HCT116 (cell line): ENCODE results near the gene EIF3B. TPM values are rescaled to one million over a fixed set of nuclear protein-coding genes. Genes with fewer than 3 reads are reported as not detected.

Source experiments
- ATAC-seq: fragments of 200-7000 bp; cut with Tn5 transposase; 2 replicates; pipeline ENCODE4 v1.9.1; 2020; ENCODE audit warnings: mild to moderate bottlenecking, moderate library complexity
- BruUV-seq: library from RNA; stranded (reverse); fragments of 400-500 nt; replicated peaks from 2 replicates; lab custom pipeline; 2021; lab: Mats Ljungman, UMichigan
- CTCF ChIA-PET: fragments of 300-600 bp; sonication (Branson Sonifier 250); formaldehyde crosslinking; loops from one replicate; lab custom pipeline; 2021; ENCODE audit warnings: antibody characterized with exemption; lab: Charles Lee
- POLR2A ChIA-PET: fragments of 300-600, 350-600 bp; sonication (Branson Sonifier 250); formaldehyde crosslinking; loops from one replicate; lab custom pipeline; 2021; ENCODE audit warnings: antibody characterized with exemption; lab: Charles Lee
- RAD21 ChIA-PET, 2 experiments: fragments of 300-600 bp; sonication (Branson Sonifier 250); formaldehyde crosslinking; loops; one replicate each; lab custom pipeline; 2023; ENCODE audit warnings: low total read pairs in 2 of 2; ENCODE audit not compliant: uncharacterized antibody in 2 of 2, unreplicated experiment in 2 of 2, low non-redundant PET in 1 of 2; lab: Charles Lee
- DNase-seq: peaks from one replicate; pipeline ENCODE4 v3.0.0-alpha.2; 2010; ENCODE audit warnings: low read depth, low spot score
- H2AFZ ChIP-seq: fragments of 200-600 bp; shearing (Covaris generic), sonication (generic); 2 replicates; pipeline ENCODE4 v1.6.1; 2017; ENCODE audit warnings: low read depth, mixed run types, mixed read lengths, antibody characterized with exemption, low read length; ENCODE audit not compliant: poor library complexity, severe bottlenecking
- H3K27ac ChIP-seq: 2 replicates; pipeline ENCODE4 v1.5.1; 2012; ENCODE audit warnings: low read depth, low read length
- H3K27me3 ChIP-seq: fragments of 200-600 bp; sonication (generic); 2 replicates; pipeline ENCODE4 v1.6.1; 2016; ENCODE audit warnings: mixed run types, low read length, mixed read lengths; ENCODE audit not compliant: insufficient read depth
- H3K36me3 ChIP-seq, 2 experiments: fragments of 200-500 bp in 1 of 2; fragments of 200-600 bp in 1 of 2; sonication (Bioruptor generic) in 1 of 2; sonication (generic) in 1 of 2; 2 replicates each; pipeline versions ENCODE4 v1.5.1 to v1.6.1; 2014 to 2016; ENCODE audit warnings: low read length in 2 of 2, inconsistent platforms in 1 of 2, mixed read lengths in 1 of 2, mixed run types in 1 of 2; ENCODE audit not compliant: insufficient read depth in 2 of 2, control insufficient read depth in 1 of 2
- H3K4me1 ChIP-seq, 2 experiments: fragments of 200-600 bp in 1 of 2; sonication (generic) in 1 of 2; 2 replicates each; pipeline versions ENCODE4 v1.5.1 to v1.6.1; 2012 to 2017; ENCODE audit warnings: low read length in 2 of 2, inconsistent platforms in 1 of 2, mild to moderate bottlenecking in 1 of 2, mixed read lengths in 1 of 2, mixed run types in 1 of 2, moderate library complexity in 1 of 2; ENCODE audit not compliant: insufficient read depth in 2 of 2, control insufficient read depth in 1 of 2
- H3K4me2 ChIP-seq: fragments of 200-600 bp; sonication (generic); 2 replicates; pipeline ENCODE4 v1.6.1; 2017; ENCODE audit warnings: mixed run types, low read length, mixed read lengths
- H3K4me3 ChIP-seq, 2 experiments: fragments of 200-600 bp in 1 of 2; sonication (generic) in 1 of 2; replicated peaks in 1 of 2; 2 replicates each; pipeline ENCODE4 v1.5.1; 2011 to 2016; ENCODE audit warnings: low read length in 2 of 2, control low read depth in 1 of 2, low read depth in 1 of 2, mild to moderate bottlenecking in 1 of 2, mixed read lengths in 1 of 2, mixed run types in 1 of 2
- H3K79me2 ChIP-seq: fragments of 200-600 bp; sonication (generic); 2 replicates; pipeline ENCODE4 v1.6.1; 2017; ENCODE audit warnings: mild to moderate bottlenecking, mixed run types, low read length, moderate library complexity, mixed read lengths; ENCODE audit not compliant: insufficient read depth
- H3K9ac ChIP-seq: fragments of 200-600 bp; sonication (generic); 2 replicates; pipeline ENCODE4 v1.6.1; 2016; ENCODE audit warnings: low read length, mixed read lengths
- H3K9me2 ChIP-seq: fragments of 200-600 bp; sonication (generic), shearing (Covaris generic); 2 replicates; pipeline ENCODE4 v1.6.1; 2017; ENCODE audit warnings: mixed run types, mild to moderate bottlenecking, moderate library complexity; ENCODE audit not compliant: insufficient read depth
- H3K9me3 ChIP-seq, 2 experiments: fragments of 200-500 bp in 1 of 2; fragments of 200-600 bp in 1 of 2; sonication (Bioruptor generic) in 1 of 2; sonication (generic) in 1 of 2; 2 replicates each; pipeline ENCODE4 v1.6.1; 2014 to 2017; ENCODE audit warnings: low read length in 2 of 2, mixed read lengths in 2 of 2, inconsistent platforms in 1 of 2, low read depth in 1 of 2, mild to moderate bottlenecking in 1 of 2, mixed run types in 1 of 2, moderate library complexity in 1 of 2; ENCODE audit not compliant: control insufficient read depth in 1 of 2, insufficient read depth in 1 of 2
- H4K20me1 ChIP-seq: fragments of 200-600 bp; sonication (generic), shearing (Covaris generic); 2 replicates; pipeline ENCODE4 v1.6.1; 2017; ENCODE audit warnings: mixed run types, mild to moderate bottlenecking, moderate library complexity; ENCODE audit not compliant: insufficient read depth
- CBX3 ChIP-seq: IDR thresholded peaks from 2 replicates; pipeline ENCODE4 v1.6.1; 2012; ENCODE audit warnings: low read depth
- CEBPB ChIP-seq: IDR thresholded peaks from 2 replicates; pipeline ENCODE4 v1.6.1; 2012; ENCODE audit warnings: low read depth
- EGR1 ChIP-seq: IDR thresholded peaks from 2 replicates; pipeline ENCODE4 v1.6.1; 2012; ENCODE audit warnings: low read depth
- EZH2 ChIP-seq: fragments of 200-600 bp; sonication (generic); IDR thresholded peaks from 2 replicates; pipeline ENCODE4 v1.6.1; 2017; ENCODE audit warnings: antibody characterized with exemption, mixed run types
- FOSL1 ChIP-seq: IDR thresholded peaks from 2 replicates; pipeline ENCODE4 v1.6.1; 2012; ENCODE audit warnings: low read depth
- MAX ChIP-seq: IDR thresholded peaks from 2 replicates; pipeline ENCODE4 v1.6.1; 2012
- SIN3A ChIP-seq: IDR thresholded peaks from 2 replicates; pipeline ENCODE4 v1.6.1; 2012; ENCODE audit warnings: low read depth
- SP1 ChIP-seq: IDR thresholded peaks from 2 replicates; pipeline ENCODE4 v1.6.1; 2012; ENCODE audit warnings: low read depth
- TCF7L2 ChIP-seq: IDR thresholded peaks from 2 replicates; pipeline ENCODE4 v1.7.0; 2011; ENCODE audit warnings: borderline replicate concordance, inconsistent platforms; ENCODE audit not compliant: insufficient read depth, insufficient read length; ENCODE audit errors: extremely low read depth
- ZBTB33 ChIP-seq: IDR thresholded peaks from 2 replicates; pipeline ENCODE4 v1.6.1; 2011; ENCODE audit warnings: mild to moderate bottlenecking, low read length, moderate library complexity; ENCODE audit not compliant: insufficient replicate concordance; ENCODE audit errors: extremely low read depth
- ZFX ChIP-seq: fragments of 450-650 bp; IDR thresholded peaks from 2 replicates; pipeline ENCODE4 v1.6.1; 2017
- intact Hi-C: fragments of 100-400 bp; cut with micrococcal nuclease; formaldehyde crosslinking; loops from 2 replicates; pipeline ENCODE4 v1.10.0; 2022
- total RNA-seq: library from RNA; stranded (reverse); gene quantifications from one replicate; pipeline ENCODE4 v1.2.1, GENCODE V29; 2021; ENCODE audit not compliant: unreplicated experiment
- TF ChIP-seq, protein P1 (sequence below), 3 experiments: fragments of 200-600 bp in 1 of 3; sonication (generic) in 1 of 3; IDR thresholded peaks in 2 of 3; conservative IDR thresholded peaks in 1 of 3; 2 replicates each; pipeline ENCODE4 v1.5.1; 2012 to 2017; ENCODE audit warnings: low read depth in 2 of 3, low read length in 2 of 3, antibody characterized with exemption in 1 of 3, borderline replicate concordance in 1 of 3, control low read depth in 1 of 3, mild to moderate bottlenecking in 1 of 3, mixed read lengths in 1 of 3, mixed run types in 1 of 3, moderate library complexity in 1 of 3; ENCODE audit not compliant: insufficient read depth in 1 of 3
- TF ChIP-seq, protein P2 (sequence below): IDR thresholded peaks from 2 replicates; pipeline ENCODE4 v1.6.1; 2012; ENCODE audit warnings: low read depth

The EIF3B gene
- total RNA-seq, 1 experiment from 2014 or later = 324 TPM

- TF ChIP-seq, protein P1, sequence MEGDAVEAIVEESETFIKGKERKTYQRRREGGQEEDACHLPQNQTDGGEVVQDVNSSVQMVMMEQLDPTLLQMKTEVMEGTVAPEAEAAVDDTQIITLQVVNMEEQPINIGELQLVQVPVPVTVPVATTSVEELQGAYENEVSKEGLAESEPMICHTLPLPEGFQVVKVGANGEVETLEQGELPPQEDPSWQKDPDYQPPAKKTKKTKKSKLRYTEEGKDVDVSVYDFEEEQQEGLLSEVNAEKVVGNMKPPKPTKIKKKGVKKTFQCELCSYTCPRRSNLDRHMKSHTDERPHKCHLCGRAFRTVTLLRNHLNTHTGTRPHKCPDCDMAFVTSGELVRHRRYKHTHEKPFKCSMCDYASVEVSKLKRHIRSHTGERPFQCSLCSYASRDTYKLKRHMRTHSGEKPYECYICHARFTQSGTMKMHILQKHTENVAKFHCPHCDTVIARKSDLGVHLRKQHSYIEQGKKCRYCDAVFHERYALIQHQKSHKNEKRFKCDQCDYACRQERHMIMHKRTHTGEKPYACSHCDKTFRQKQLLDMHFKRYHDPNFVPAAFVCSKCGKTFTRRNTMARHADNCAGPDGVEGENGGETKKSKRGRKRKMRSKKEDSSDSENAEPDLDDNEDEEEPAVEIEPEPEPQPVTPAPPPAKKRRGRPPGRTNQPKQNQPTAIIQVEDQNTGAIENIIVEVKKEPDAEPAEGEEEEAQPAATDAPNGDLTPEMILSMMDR (IDR thresholded peaks at IDR 0.05 in 2 of 3, conservative IDR thresholded peaks at IDR 0.05 in 1 of 3; ENCODE audit: borderline replicate concordance in 1 of 3, insufficient read depth in 1 of 3, low read depth in 2 of 3, low read length in 2 of 3) = no peak
- no peak for TF ChIP-seq EGR1
These were observed 56.4 kb downstream of the EIF3B start (continued) for GRCh38 chr7:2411049-2411448.

DNA sequence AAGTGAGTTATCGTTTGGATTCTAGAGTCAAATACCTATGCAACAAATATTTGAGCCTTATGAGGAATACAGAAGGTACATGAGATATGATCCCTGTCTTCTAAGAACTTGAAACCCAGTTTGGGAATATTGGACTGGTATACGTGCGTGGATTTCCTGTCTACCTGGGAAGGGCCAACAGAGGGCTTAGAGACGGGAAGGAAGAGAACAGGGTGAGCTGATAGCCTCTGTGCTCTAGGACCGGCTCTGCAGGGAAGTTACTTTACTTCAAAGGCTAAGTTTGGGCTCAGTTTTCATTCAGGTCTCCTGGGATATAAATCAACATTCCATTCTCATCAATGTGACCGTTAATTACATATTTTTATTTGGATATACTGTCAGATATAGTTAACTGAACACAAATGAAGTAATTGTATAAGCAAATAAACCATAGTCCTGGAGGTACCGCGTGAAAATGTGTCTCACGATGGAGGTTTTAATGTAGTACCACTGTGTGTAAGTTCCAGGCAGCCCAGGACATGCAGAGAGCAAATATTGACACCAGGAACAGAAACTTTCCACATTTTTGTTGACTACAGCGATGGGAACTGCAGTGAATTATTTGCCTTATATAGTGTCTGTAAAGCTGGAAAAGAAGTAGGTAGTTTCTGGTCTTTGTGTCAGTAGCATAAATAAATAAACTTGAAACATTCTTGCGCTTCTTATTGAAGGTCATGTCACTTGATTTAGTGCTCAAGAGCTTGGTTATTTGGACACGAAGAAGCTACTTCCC is 57.4 kb downstream of the EIF3B start:
- H3K9ac ChIP-seq = no peak overlapping the region
- no peak for ATAC-seq
- no peak for TF ChIP-seq FOSL1
- TF ChIP-seq ZFX = no peak
- TF ChIP-seq MAX = no peak
- TF ChIP-seq CBX3 = no peak
- no peak for TF ChIP-seq TCF7L2
- TF ChIP-seq, protein P2, sequence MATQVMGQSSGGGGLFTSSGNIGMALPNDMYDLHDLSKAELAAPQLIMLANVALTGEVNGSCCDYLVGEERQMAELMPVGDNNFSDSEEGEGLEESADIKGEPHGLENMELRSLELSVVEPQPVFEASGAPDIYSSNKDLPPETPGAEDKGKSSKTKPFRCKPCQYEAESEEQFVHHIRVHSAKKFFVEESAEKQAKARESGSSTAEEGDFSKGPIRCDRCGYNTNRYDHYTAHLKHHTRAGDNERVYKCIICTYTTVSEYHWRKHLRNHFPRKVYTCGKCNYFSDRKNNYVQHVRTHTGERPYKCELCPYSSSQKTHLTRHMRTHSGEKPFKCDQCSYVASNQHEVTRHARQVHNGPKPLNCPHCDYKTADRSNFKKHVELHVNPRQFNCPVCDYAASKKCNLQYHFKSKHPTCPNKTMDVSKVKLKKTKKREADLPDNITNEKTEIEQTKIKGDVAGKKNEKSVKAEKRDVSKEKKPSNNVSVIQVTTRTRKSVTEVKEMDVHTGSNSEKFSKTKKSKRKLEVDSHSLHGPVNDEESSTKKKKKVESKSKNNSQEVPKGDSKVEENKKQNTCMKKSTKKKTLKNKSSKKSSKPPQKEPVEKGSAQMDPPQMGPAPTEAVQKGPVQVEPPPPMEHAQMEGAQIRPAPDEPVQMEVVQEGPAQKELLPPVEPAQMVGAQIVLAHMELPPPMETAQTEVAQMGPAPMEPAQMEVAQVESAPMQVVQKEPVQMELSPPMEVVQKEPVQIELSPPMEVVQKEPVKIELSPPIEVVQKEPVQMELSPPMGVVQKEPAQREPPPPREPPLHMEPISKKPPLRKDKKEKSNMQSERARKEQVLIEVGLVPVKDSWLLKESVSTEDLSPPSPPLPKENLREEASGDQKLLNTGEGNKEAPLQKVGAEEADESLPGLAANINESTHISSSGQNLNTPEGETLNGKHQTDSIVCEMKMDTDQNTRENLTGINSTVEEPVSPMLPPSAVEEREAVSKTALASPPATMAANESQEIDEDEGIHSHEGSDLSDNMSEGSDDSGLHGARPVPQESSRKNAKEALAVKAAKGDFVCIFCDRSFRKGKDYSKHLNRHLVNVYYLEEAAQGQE = no peak
- TF ChIP-seq ZBTB33 = no peak
- no peak for TF ChIP-seq SIN3A
- TF ChIP-seq, protein P1 (IDR thresholded peaks at IDR 0.05 in 2 of 3, conservative IDR thresholded peaks at IDR 0.05 in 1 of 3; ENCODE audit: borderline replicate concordance in 1 of 3, insufficient read depth in 1 of 3, low read depth in 2 of 3, low read length in 2 of 3) = no peak
- no peak for TF ChIP-seq SP1
- TF ChIP-seq CEBPB = no peak
- no peak for TF ChIP-seq EZH2

More for the DNA sequence above, 57.4 kb downstream of the EIF3B start:
- Histone ChIP-seq H3K4me1 (peaks cover 0 to 11% of the 10 kb centered on the region in 2 experiments; a peak in 2 of 4 replicates), H3K9me3 (no peaks in the 10 kb centered on the region), H2AFZ (no peak overlapping the region), H4K20me1 (no peaks in the 10 kb centered on the region), H3K36me3 (no peaks in the 10 kb centered on the region), H3K79me2 (no peaks in the 10 kb centered on the region; the same call in 1 of the 2 replicates), H3K4me3 (no peak overlapping the region), H3K4me2 (no peak overlapping the region), H3K9me2 (no peaks in the 10 kb centered on the region), H3K27me3 (no peaks in the 10 kb centered on the region), H3K27ac (no peak overlapping the region)
- intact Hi-C loops = no loop called here
- ChIA-PET RAD21 (no interaction called here), CTCF (interaction anchor here (0.7 to 0.9 kb wide), 2 partner anchors 52 to 57 kb away, joined by 3 to 4 read pairs; no protein-coding TSS in a partner anchor), POLR2A (no interaction called here)
- no peak for DNase-seq
- no TSS peak for BruUV-seq
